Peyer's patch (tissue), 4 donors: ENCODE results near the gene HNRNPA1L2.

Experiments used
- POLR2A ChIP-seq, 2 donors: fragments of 450-650 bp; IDR thresholded peaks; one replicate each; pipeline ENCODE4 v1.5.1; 2017; ENCODE audit warnings: antibody characterized with exemption in 2 of 2, mild to moderate bottlenecking in 2 of 2, moderate library complexity in 2 of 2
- TF ChIP-seq, protein P1 (sequence below), 6 experiments: fragments of 450-650 bp in 4 of 6; fragments of 200-600 bp in 2 of 6; sonication (generic) in 1 of 6; IDR thresholded peaks; one replicate each; pipeline ENCODE4 v1.5.1; 2017 to 2019; ENCODE audit warnings: antibody characterized with exemption in 6 of 6, mild to moderate bottlenecking in 3 of 6, moderate library complexity in 1 of 6

DNA sequence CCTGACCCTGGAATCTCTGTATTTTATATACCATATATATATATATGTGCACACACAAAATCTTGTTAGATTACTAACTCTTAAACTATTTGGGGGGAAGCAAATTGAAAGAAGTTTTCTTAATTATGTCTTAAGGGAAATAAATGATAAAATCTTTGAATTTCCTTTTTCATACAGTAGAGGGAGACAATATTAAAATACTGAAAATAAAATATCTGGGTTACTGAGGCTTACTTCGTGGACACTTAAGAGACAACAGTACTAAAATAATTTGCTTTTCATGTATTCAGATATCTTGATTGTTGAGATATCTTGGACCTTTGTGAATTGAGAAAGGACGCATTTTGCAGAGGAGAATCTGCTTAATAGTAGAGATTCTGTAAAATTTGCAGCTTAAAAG, 27.4 kb downstream of the HNRNPA1L2 start:
- TF ChIP-seq, protein P1, sequence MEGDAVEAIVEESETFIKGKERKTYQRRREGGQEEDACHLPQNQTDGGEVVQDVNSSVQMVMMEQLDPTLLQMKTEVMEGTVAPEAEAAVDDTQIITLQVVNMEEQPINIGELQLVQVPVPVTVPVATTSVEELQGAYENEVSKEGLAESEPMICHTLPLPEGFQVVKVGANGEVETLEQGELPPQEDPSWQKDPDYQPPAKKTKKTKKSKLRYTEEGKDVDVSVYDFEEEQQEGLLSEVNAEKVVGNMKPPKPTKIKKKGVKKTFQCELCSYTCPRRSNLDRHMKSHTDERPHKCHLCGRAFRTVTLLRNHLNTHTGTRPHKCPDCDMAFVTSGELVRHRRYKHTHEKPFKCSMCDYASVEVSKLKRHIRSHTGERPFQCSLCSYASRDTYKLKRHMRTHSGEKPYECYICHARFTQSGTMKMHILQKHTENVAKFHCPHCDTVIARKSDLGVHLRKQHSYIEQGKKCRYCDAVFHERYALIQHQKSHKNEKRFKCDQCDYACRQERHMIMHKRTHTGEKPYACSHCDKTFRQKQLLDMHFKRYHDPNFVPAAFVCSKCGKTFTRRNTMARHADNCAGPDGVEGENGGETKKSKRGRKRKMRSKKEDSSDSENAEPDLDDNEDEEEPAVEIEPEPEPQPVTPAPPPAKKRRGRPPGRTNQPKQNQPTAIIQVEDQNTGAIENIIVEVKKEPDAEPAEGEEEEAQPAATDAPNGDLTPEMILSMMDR (IDR thresholded peaks at IDR 0.05), result no peak
- no peak for TF ChIP-seq POLR2A (IDR thresholded peaks at IDR 0.05)
